KOPT-K1 (cell line): Measurements from ENCODE around the gene CSMD2.

ENCODE experiments used
- H3K27ac ChIP-seq: fragments of 200-600 bp; sonication (generic); 2 replicates; pipeline ENCODE4 v1.5.1; 2016; ENCODE audit warnings: antibody characterized with exemption, mild to moderate bottlenecking, low read depth, low read length; ENCODE audit not compliant: poor library complexity, severe bottlenecking
- H3K36me3 ChIP-seq: fragments of 200-600 bp; sonication (generic); 2 replicates; pipeline ENCODE4 v1.5.1; 2017; ENCODE audit warnings: antibody characterized with exemption, mild to moderate bottlenecking, low read length, moderate library complexity; ENCODE audit not compliant: insufficient read depth
- H3K9me3 ChIP-seq: fragments of 200-600 bp; sonication (generic); 2 replicates; pipeline ENCODE4 v1.5.1; 2017; ENCODE audit warnings: antibody characterized with exemption, low read length, mild to moderate bottlenecking; ENCODE audit not compliant: insufficient read depth, poor library complexity, severe bottlenecking

Gene CSMD2

DNA sequence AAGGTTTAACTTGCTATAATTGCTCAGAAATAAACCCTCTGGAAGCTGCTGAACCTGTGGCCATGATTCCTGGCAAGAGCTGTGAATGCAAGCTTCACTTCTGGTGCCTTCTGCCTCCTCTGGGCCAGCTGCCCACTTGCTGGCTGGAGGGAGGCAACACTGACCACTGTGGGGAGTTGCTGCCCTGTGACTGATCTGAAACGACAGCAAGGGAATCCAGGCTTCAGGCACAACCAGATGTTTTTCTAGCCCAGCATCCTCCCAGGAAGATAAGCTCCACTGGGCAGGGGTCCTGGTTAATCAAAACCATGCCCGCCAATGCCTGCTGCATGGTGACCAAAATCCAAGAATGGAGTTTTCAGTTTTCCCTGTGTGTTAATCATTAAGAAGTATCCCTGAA lies 481.1 kb downstream of the CSMD2 start:
- Histone ChIP-seq H3K27ac (no peak overlapping the region), H3K36me3 (no peaks in the 10 kb centered on the region), H3K9me3 (no peaks in the 10 kb centered on the region)

DNA sequence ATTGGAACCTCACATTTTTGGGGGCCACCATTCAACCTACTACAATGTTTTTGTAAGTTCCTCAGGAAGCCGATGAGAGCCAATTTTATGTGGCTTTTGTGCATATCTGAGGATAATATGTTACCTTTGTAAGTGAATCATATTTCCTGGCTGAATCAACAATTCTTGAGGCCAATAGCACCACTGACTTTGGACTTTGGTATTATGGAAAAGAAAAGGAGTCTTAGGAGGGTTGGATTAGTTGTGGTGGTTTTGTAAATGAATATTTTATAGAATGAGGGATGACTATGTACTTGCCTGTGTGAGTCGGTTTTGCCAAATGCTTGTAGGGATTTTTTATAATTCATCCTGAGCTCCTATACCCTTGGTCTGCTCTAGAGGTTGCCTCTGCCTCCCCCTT lies 482.7 kb downstream of the CSMD2 start:
- H3K27ac ChIP-seq = no peak overlapping the region
- no peaks in the 10 kb centered on the region for H3K36me3 ChIP-seq
- no peaks in the 10 kb centered on the region for H3K9me3 ChIP-seq

DNA sequence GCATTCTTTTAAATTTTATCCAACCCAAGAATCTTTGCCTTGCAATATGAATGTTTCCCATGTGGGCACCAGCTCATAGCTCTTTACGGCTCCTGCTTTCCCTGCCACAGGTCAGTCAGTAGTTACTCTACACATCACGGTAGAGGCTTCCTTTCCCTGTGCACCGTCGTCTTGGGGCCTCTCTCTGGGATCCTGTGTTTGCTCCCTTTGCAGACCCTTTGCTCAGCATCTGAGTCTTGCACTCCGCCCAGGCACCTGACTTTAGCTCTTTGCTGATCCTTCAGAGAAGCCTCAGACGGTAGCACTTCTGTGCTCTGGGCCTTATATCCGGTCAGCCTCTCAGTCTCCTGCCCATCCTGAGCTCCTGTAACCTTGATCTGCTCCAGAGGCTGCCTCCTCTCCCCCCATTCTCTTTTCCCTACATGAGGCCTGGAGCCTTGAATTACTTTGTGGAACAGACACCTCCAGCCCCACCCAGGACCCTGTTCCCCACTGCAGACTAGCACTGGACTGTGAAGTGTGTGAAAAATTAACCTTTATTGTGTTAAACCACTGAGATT lies 484.7 kb downstream of the CSMD2 start:
- Histone ChIP-seq H3K27ac (no peak overlapping the region), H3K36me3 (no peaks in the 10 kb centered on the region), H3K9me3 (no peaks in the 10 kb centered on the region)

DNA sequence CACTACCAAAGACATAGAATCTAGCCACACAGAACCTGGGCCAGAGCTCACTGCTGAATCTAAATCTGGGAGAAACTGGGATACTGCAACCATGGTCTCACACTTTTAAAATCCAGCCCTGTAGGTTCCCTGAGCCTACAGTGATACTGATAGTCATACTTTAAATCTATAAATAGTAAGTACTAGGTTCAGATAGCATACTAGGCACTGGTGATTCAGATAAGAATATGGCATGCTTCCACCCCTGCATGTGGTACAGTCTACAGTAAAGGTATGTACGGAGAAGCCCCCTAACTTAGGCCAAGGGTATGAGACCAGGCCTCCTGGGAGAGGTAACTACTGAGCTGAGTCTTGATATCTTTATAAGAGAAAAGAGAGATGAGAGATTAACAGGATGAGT lies 494.5 kb downstream of the CSMD2 start:
- Histone ChIP-seq H3K27ac (no peak overlapping the region), H3K36me3 (no peaks in the 10 kb centered on the region), H3K9me3 (peaks cover 16% of the 10 kb centered on the region)

DNA sequence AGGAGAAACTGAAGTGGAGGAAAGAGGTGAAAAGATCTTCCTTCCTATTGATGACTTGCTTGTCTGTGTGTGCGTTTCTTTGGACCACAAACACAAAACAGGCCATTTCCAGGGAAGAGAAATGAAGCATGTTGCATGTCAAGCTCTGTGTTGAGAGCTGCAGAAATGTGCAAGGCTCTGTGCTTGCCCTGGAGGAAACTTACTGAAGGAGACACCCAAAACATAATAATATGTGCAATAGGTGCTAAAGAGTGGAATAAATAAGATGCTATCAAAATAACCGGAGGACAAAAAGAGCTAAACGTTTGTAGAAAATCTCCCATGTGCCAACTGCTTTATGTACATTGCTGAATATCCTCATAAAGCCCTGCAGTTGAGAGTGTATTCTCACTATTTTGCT lies 496.3 kb downstream of the CSMD2 start:
- Histone ChIP-seq H3K27ac (no peak overlapping the region), H3K9me3 (peaks cover 16% of the 10 kb centered on the region), H3K36me3 (no peaks in the 10 kb centered on the region)

GRCh38 chr1:33667386-33668282 lies 497.4 kb downstream of the CSMD2 start:
- Histone ChIP-seq H3K27ac (no peak overlapping the region), H3K36me3 (no peaks in the 10 kb centered on the region), H3K9me3 (peaks cover 16% of the 10 kb centered on the region)

GRCh38 chr1:33666616-33667015 lies 498.4 kb downstream of the CSMD2 start:
- Histone ChIP-seq H3K27ac (no peak overlapping the region), H3K36me3 (no peaks in the 10 kb centered on the region), H3K9me3 (peaks cover 13% of the 10 kb centered on the region)

GRCh38 chr1:33661811-33662454 lies 503.1 kb downstream of the CSMD2 start:
- Histone ChIP-seq H3K9me3 (no peaks in the 10 kb centered on the region), H3K27ac (no peak overlapping the region), H3K36me3 (no peaks in the 10 kb centered on the region)

DNA sequence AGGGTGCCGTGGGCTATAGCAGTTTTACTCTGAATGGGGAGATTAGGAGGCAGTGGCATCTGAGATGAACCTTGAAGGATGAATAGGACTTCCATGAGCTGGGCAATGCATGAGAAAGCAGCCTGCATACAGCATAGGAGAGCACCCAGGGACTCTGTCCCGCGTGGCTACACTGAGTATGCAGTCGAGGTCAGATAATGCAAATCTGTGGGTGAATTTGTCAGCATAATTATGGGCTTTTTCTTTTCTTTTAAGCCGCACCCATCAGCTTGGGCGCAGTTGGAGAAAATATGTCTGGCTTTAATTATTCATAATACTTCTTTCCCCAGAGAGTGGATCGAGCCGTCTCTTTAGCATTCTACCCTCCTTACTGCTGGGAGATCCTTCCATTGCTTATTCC lies 504.1 kb downstream of the CSMD2 start:
- H3K27ac ChIP-seq = no peak overlapping the region

DNA sequence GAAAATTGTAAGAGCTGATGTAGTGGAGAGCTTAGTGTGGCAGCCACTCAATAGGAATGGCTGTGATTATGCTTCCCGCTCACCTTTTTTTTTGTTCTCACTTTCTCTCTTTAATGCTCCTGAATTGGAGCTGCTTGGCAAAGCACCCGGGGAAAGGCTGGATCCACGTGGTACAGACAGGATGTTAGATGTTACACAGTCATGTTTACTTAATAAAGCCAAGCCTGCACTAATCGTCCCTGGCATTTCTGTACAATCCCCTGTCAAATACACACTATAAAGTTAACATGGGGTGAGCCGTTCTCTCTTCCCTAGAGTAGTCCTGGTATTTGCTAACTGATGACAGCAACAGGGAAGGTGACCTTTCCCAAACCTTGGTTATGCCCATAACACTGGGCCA lies 504.8 kb downstream of the CSMD2 start:
- Histone ChIP-seq H3K27ac (no peak overlapping the region), H3K36me3 (no peaks in the 10 kb centered on the region), H3K9me3 (no peaks in the 10 kb centered on the region)

More for the DNA sequence above, 504.1 kb downstream of the CSMD2 start:
- H3K9me3 ChIP-seq = no peaks in the 10 kb centered on the region
- no peaks in the 10 kb centered on the region for H3K36me3 ChIP-seq

DNA sequence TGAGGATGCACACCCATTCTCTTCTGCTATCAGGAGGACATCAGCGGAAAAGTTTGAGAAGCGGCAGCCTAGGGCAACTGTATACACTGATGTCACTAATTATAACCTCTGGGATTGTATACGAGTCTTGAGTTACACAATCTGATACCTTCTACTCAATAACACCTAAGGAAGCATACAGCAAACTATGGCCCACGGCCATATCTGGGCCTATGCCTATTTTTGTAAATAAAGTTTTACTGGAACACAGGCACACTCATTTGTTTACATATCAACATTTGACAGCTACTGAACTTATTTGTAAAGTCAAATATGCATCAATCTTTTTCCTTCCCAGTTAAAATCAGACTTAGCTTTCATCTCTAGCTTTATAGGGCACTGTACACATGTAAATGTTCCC lies 505.4 kb downstream of the CSMD2 start:
- no peaks in the 10 kb centered on the region for H3K9me3 ChIP-seq
- H3K27ac ChIP-seq = no peak overlapping the region
- no peaks in the 10 kb centered on the region for H3K36me3 ChIP-seq

DNA sequence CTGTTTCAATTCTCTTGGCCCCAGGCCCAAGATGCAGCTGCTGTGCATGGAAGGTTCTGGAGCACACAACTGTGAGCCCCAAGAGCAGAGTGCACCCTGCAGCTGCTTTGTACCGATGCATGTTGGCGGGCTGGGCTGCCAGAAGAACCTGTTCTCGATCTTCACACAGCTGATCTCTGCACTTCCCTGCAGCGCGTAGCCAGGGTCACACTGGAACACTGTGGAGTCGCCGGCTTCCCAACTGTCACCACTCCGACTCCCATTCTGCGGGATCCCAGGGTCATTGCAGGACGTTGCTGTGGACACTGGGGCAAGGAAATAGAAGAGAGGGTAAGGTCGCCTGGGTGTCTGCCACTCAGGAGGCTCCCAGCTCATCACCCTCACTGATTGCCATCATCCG lies 507.2 kb downstream of the CSMD2 start:
- H3K9me3 ChIP-seq = no peaks in the 10 kb centered on the region
- H3K27ac ChIP-seq = no peak overlapping the region
- no peaks in the 10 kb centered on the region for H3K36me3 ChIP-seq

DNA sequence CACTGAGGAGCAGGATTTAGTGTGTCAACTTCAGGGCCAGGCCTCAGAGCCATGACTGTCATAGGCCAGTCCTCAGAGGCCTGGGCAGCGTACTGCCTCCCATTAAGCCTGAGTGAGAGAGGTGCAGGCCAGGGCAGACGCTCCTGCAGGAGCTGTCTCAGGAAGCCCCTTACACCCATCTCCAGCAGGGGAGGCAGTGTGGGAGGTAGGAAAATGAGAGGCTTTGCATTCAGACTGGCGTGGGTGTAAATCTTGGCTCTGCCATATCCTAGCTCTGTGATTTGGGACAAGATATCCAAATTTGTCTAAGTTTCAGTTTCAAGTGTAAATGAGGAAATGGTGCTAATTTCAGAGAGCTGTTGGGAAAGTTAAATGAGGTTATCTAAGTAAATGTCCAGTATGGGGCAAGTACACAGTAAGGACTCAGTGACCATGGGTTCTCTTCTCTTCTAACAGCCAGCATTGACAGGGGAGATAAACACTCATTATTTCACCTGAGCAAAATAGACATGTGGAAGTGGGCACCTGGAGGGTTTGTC lies 508.5 kb downstream of the CSMD2 start:
- Histone ChIP-seq H3K36me3 (no peaks in the 10 kb centered on the region), H3K9me3 (no peaks in the 10 kb centered on the region), H3K27ac (no peak overlapping the region)

- H3K36me3 ChIP-seq = no peaks in the 10 kb centered on the region
- no peaks in the 10 kb centered on the region for H3K9me3 ChIP-seq
- no peak overlapping the region for H3K27ac ChIP-seq
These were observed 509.5 kb downstream of the CSMD2 start for GRCh38 chr1:33655496-33655895.

GRCh38 chr1:33654267-33654834 lies 510.7 kb downstream of the CSMD2 start:
- H3K27ac ChIP-seq = no peak overlapping the region
- no peaks in the 10 kb centered on the region for H3K9me3 ChIP-seq
- H3K36me3 ChIP-seq = no peaks in the 10 kb centered on the region
